Muscle of arm (tissue), 12 donors: Measurements from ENCODE around the gene G3BP2. TPM values are rescaled to one million over a fixed set of nuclear protein-coding genes. Genes with fewer than 3 reads are reported as not detected.

Experiments used
- polyA plus RNA-seq, 12 donors: library from polyadenylated mRNA; unstranded; fragments of 120-200 nt; gene quantifications; one replicate each; pipeline ENCODE4 v1.2.1, GENCODE V29; 2013; ENCODE audit not compliant: insufficient read length in 12 of 12

The G3BP2 gene
- polyA plus RNA-seq, 12 donors: 110 to 230 (median 163) TPM; not detected in 1

Other genes starting within 250 kb of the G3BP2 start
- gene RCHY1, start 159.0 kb downstream of the G3BP2 start, polyA plus RNA-seq: 10 to 100 TPM in 11 of 12 donors, not detected in 1; 14.0 to 34.4 (median 30.1) TPM
- gene THAP6, start 158.9 kb downstream of the G3BP2 start, polyA plus RNA-seq: 10 to 100 TPM in 11 of 12 donors, not detected in 1; 12.2 to 26.1 (median 19.2) TPM
- gene ODAPH, start 117.3 kb downstream of the G3BP2 start, polyA plus RNA-seq: under 1 TPM in 3 of 12 donors, not detected in 9; 0.21 to 0.51 (median 0.29) TPM
- gene CDKL2, start 42.9 kb downstream of the G3BP2 start, polyA plus RNA-seq: under 1 TPM in 9 of 12 donors, not detected in 3; 0.09 to 0.68 (median 0.18) TPM
- gene USO1, start 51.2 kb upstream of the G3BP2 start, polyA plus RNA-seq: 100 to 1,000 TPM in 11 of 12 donors, not detected in 1; 122 to 292 (median 220) TPM
- gene PPEF2, start 229.0 kb upstream of the G3BP2 start, polyA plus RNA-seq: under 1 TPM in 5 of 12 donors, not detected in 7; 0.07 to 0.69 (median 0.26) TPM